Mesendoderm (in vitro differentiated cells): ENCODE data around the gene CCDC47.

Experiments
- DNase-seq: peaks from one replicate; pipeline ENCODE4 v3.0.0; 2013
- H2AK5ac ChIP-seq: 2 replicates; pipeline ENCODE4 v1.6.1; 2013; ENCODE audit warnings: low read length, inconsistent platforms
- H2BK120ac ChIP-seq: 2 replicates; pipeline ENCODE4 v1.6.1; 2013; ENCODE audit warnings: low read depth, mild to moderate bottlenecking, low read length, moderate library complexity, mixed read lengths
- H2BK15ac ChIP-seq: replicated peaks from 2 replicates; pipeline ENCODE4 v1.6.1; 2013; ENCODE audit warnings: low read depth, mild to moderate bottlenecking, moderate library complexity
- H2BK5ac ChIP-seq: 2 replicates; pipeline ENCODE4 v1.6.1; 2013; ENCODE audit warnings: low read length, inconsistent platforms
- H3K18ac ChIP-seq: 2 replicates; pipeline ENCODE4 v1.6.1; 2013; ENCODE audit warnings: mild to moderate bottlenecking, low read length, mixed read lengths
- H3K23ac ChIP-seq: one replicate; pipeline ENCODE4 v1.6.1; 2013; ENCODE audit warnings: low read length
- H3K27ac ChIP-seq: 2 replicates; pipeline ENCODE4 v1.5.1; 2013; ENCODE audit warnings: low read depth, mild to moderate bottlenecking, inconsistent platforms, low read length, moderate library complexity
- H3K27me3 ChIP-seq: 2 replicates; pipeline ENCODE4 v1.6.1; 2013; ENCODE audit warnings: low read length, control low read depth, mild to moderate bottlenecking, inconsistent platforms; ENCODE audit not compliant: insufficient read depth, poor library complexity
- H3K36me3 ChIP-seq: 2 replicates; pipeline ENCODE4 v1.6.1; 2013; ENCODE audit warnings: low read length, inconsistent platforms; ENCODE audit not compliant: control insufficient read depth, insufficient read depth
- H3K4ac ChIP-seq: one replicate; pipeline ENCODE4 v1.6.1; 2013; ENCODE audit warnings: low read depth, mild to moderate bottlenecking, low read length, moderate library complexity
- H3K4me1 ChIP-seq: 2 replicates; pipeline ENCODE4 v1.6.1; 2013; ENCODE audit warnings: low read depth, low read length, inconsistent platforms; ENCODE audit not compliant: control insufficient read depth
- H3K4me2 ChIP-seq: 2 replicates; pipeline ENCODE4 v1.6.1; 2013; ENCODE audit warnings: low read length
- H3K4me3 ChIP-seq: 2 replicates; pipeline ENCODE4 v1.5.1; 2013; ENCODE audit warnings: mild to moderate bottlenecking, low read length
- H3K56ac ChIP-seq: one replicate; pipeline ENCODE4 v1.6.1; 2013; ENCODE audit warnings: low read length
- H3K79me1 ChIP-seq: 2 replicates; pipeline ENCODE4 v1.6.1; 2013; ENCODE audit warnings: low read length, inconsistent platforms
- H3K79me2 ChIP-seq: 2 replicates; pipeline ENCODE4 v1.6.1; 2013; ENCODE audit warnings: mild to moderate bottlenecking, low read length; ENCODE audit not compliant: control insufficient read depth, insufficient read depth
- H3K9ac ChIP-seq: 2 replicates; pipeline ENCODE4 v1.6.1; 2013; ENCODE audit warnings: low read length, inconsistent platforms
- H4K5ac ChIP-seq: one replicate; pipeline ENCODE4 v1.6.1; 2013; ENCODE audit warnings: low read length
- H4K8ac ChIP-seq: one replicate; pipeline ENCODE4 v1.6.1; 2013; ENCODE audit warnings: low read depth, mild to moderate bottlenecking, control low read depth, low read length, moderate library complexity
- WGBS: extraction: QIAGEN DNeasy Blood & Tissue Kit; methylation state at CpG from one replicate; pipeline ENCODE4 v1.1.7; 2013; ENCODE audit warnings: low lambda C conversion rate, missing lambda C conversion rate; ENCODE audit not compliant: insufficient coverage; ENCODE audit errors: extremely low coverage; 5-methylcytosine and 5-hydroxymethylcytosine counted together

CCDC47 gene

DNA sequence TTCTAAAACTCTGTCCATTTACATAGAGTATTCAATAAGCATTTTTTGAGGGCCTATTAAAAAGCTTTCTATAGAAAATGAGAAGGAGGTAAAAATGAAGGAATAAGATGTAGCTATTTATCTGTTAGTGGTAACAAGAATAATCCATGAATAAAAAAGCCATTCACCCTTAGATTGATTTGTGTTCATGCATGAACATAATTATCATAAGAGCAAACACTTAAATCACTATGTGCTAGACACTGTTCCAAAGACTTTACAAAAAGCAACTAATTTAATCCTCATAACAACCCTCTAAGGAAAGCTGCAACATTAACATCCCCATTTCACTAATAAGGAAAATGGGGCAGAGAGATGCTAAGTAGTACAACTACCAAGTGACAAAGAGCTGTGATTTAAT is 6.6 kb downstream of the CCDC47 start:
- no peak overlapping the region for H2BK120ac ChIP-seq
- H3K36me3 ChIP-seq: peaks cover 2% of the 10 kb centered on the region
- no peaks in the 10 kb centered on the region for H3K27me3 ChIP-seq

DNA sequence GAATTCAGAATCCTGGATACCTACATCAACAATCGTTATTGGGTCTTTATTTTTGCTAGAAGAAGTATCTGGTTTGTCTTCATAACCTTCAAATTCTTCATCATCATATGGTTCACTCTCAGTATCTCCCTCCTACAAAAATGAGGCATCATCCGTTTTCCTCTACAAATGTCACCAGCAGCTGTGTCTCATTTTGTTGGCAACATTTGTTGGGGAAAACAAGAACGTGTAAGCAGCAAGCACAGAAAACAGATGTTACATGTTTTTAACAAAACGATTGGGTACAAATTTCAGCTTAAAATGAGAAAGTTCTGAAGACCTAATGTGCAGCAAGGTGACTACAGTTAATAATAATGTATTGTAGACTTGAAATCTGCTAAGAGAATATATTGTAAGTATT is 8.7 kb downstream of the CCDC47 start:
- H3K18ac ChIP-seq: no peak overlapping the region
- peaks cover 5% of the 10 kb centered on the region for H3K36me3 ChIP-seq

More for the DNA sequence above, 6.6 kb downstream of the CCDC47 start:
- Histone ChIP-seq H3K18ac (no peak overlapping the region), H3K4me3 (no peak overlapping the region), H4K8ac (no peak overlapping the region), H3K56ac (no peak overlapping the region), H3K27ac (no peak overlapping the region), H2BK5ac (no peak overlapping the region), H3K9ac (no peak overlapping the region), H3K4ac (no peak overlapping the region), H3K4me1 (no peaks in the 10 kb centered on the region), H2AK5ac (no peak overlapping the region), H2BK15ac (no peak overlapping the region), H3K79me2 (peaks cover 50% of the 10 kb centered on the region), H3K79me1 (peaks cover 2% of the 10 kb centered on the region), H4K5ac (no peak overlapping the region), H3K23ac (no peak overlapping the region), H3K4me2 (no peak overlapping the region)
- no peak for DNase-seq

DNA sequence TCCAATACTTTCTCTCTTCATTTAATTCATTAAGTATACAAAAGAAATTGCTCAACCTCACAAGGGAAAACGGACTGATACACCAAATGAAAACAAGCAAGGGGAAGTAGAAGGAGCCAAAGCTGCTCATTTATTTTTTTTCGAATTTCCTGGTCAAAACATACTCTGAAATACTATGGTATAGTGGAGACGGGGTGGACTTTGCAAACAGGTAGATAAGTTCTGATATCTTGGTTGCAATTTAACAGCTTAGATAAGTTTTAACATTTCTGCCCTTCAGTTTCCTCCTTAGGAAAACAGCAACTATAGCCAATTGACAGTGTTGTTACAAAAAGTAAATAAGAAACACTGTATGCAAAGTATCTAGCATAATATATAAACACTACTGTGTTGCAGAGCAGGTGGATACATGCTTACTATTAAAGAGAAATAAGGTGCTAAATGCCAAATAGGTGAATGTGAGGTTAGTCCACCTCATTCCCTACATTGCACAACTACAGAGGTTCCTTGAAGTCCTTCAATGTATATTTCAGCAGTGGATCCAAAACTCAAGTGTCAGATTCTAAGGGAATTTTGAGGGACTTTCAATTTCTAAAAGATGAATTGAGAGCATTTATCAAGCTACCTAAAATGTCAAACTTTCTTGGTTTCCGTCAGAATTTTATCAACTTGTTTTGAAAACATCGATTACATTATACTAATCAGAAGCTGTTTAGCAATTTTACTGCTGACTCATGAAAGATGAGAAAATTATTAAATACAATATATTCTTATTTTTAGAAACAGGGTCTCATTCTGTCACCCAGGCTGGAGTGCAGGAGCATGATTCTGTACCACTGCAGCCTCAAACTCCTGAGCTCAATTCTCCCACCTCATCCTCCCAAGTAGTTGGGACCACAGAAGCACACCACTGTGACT is 11.0 kb downstream of the CCDC47 start:
- H2BK5ac ChIP-seq: no peak overlapping the region
- H3K4me3 ChIP-seq: no peak overlapping the region
- peaks cover 7% of the 10 kb centered on the region for H3K36me3 ChIP-seq
- peaks cover 11% of the 10 kb centered on the region for H3K79me2 ChIP-seq
- no peak overlapping the region for H3K56ac ChIP-seq
- no peaks in the 10 kb centered on the region for H3K27me3 ChIP-seq
- H3K27ac ChIP-seq: no peak overlapping the region
- no peaks in the 10 kb centered on the region for H3K4me1 ChIP-seq
- H3K4me2 ChIP-seq: no peak overlapping the region
- H3K9ac ChIP-seq: no peak overlapping the region
- peaks cover 2% of the 10 kb centered on the region for H3K79me1 ChIP-seq
- no peak overlapping the region for H4K8ac ChIP-seq
- H3K18ac ChIP-seq: no peak overlapping the region
- no peak overlapping the region for H3K4ac ChIP-seq
- no peak for DNase-seq
- no peak overlapping the region for H2BK120ac ChIP-seq
- WGBS: no CpG with 5 or more reads among the region's 5 CpGs
- no peak overlapping the region for H2AK5ac ChIP-seq
- no peak overlapping the region for H3K23ac ChIP-seq
- no peak overlapping the region for H2BK15ac ChIP-seq
- no peak overlapping the region for H4K5ac ChIP-seq

More for the DNA sequence above, 8.7 kb downstream of the CCDC47 start:
- Histone ChIP-seq H3K27me3 (no peaks in the 10 kb centered on the region), H3K4me3 (no peak overlapping the region), H3K9ac (no peak overlapping the region), H3K27ac (no peak overlapping the region), H3K4ac (no peak overlapping the region), H3K23ac (no peak overlapping the region), H3K4me1 (no peaks in the 10 kb centered on the region), H3K79me2 (peaks cover 32% of the 10 kb centered on the region), H3K79me1 (peaks cover 2% of the 10 kb centered on the region), H2BK120ac (no peak overlapping the region), H3K4me2 (no peak overlapping the region), H2AK5ac (no peak overlapping the region), H4K8ac (no peak overlapping the region), H3K56ac (no peak overlapping the region), H4K5ac (no peak overlapping the region), H2BK5ac (no peak overlapping the region), H2BK15ac (no peak overlapping the region)
- DNase-seq: no peak
- no CpG with 5 or more reads among the region's 4 CpGs for WGBS

DNA sequence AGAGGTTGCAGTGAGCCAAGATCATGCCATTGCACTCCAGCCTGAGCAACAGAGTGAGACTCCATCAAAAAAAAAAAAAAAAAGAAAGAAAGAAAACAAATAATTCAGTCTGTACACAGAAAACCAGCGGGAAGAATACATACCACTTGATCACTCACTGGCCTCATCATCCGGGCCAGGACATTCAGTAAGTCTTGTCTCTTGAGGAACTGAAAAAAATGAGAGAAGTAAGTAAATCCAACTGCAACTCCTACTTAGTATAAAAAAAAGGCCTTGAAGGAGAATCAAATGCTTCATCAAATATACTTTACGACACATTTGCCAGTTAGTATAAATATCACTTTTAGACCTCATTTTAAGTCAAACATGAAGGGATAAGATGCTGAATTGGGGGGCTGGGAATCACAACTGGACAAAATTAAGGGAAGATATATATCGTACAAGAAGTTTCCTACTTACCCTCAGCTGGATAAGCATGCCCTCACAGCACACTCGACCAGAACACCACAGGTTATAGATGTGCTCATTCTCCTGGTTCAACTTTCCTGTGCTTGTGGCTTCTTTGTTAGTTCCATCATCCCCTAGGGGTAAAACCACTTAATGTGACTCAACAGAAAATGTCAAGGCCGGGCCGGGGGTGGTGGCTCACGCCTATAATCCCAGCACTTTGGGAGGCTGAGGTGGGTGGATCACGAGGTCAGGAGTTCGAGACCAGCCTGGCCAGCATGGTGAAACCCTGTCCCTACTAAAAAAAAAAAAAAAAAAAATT is 12.4 kb downstream of the CCDC47 start:
- WGBS: no CpG with 5 or more reads among the region's 10 CpGs
- H3K4me3 ChIP-seq: no peak overlapping the region
- no peak overlapping the region for H4K8ac ChIP-seq
- no peak overlapping the region for H3K23ac ChIP-seq
- H3K9ac ChIP-seq: no peak overlapping the region
- peaks cover 2% of the 10 kb centered on the region for H3K79me1 ChIP-seq
- peak; percentile 17 for DNase-seq
- H3K4me1 ChIP-seq: no peaks in the 10 kb centered on the region
- H2BK15ac ChIP-seq: no peak overlapping the region
- H3K4ac ChIP-seq: no peak overlapping the region
- H2BK120ac ChIP-seq: no peak overlapping the region
- H4K5ac ChIP-seq: no peak overlapping the region
- H2AK5ac ChIP-seq: no peak overlapping the region
- peaks cover 11% of the 10 kb centered on the region for H3K36me3 ChIP-seq
- no peak overlapping the region for H3K27ac ChIP-seq
- H3K56ac ChIP-seq: no peak overlapping the region
- no peak overlapping the region for H3K18ac ChIP-seq
- no peaks in the 10 kb centered on the region for H3K27me3 ChIP-seq
- peaks cover 2% of the 10 kb centered on the region for H3K79me2 ChIP-seq
- no peak overlapping the region for H3K4me2 ChIP-seq
- no peak overlapping the region for H2BK5ac ChIP-seq

DNA sequence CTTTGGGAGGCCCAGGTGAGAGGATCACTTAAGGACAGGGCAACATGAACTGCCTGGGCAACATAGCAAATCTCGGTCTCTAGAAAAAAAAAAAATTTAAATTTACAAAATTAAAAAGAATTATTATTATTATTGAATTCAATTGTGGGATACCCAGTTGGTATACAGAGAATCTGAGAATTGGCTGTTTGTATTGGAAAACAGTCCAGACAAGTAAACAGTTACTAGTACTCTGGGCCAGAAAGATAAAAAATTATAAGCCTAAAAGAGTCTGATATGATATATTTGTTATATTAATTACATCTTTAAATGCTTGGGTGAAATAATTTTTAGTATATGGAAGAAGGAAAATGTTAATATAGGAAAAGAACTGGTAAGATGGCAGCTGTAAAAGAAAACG is 15.0 kb downstream of the CCDC47 start:
- no peaks in the 10 kb centered on the region for H3K79me2 ChIP-seq
- no peak overlapping the region for H4K5ac ChIP-seq
- no peak overlapping the region for H2BK5ac ChIP-seq
- WGBS: no CpG with 5 or more reads among the region's 2 CpGs
- no peaks in the 10 kb centered on the region for H3K4me1 ChIP-seq
- H2AK5ac ChIP-seq: no peak overlapping the region
- no peak overlapping the region for H3K4ac ChIP-seq
- H3K56ac ChIP-seq: no peak overlapping the region
- H3K27ac ChIP-seq: no peak overlapping the region
- no peak overlapping the region for H3K4me3 ChIP-seq
- H3K27me3 ChIP-seq: no peaks in the 10 kb centered on the region
- H4K8ac ChIP-seq: no peak overlapping the region
- H2BK15ac ChIP-seq: no peak overlapping the region
- H3K79me1 ChIP-seq: no peaks in the 10 kb centered on the region
- no peak overlapping the region for H2BK120ac ChIP-seq
- H3K36me3 ChIP-seq: peaks cover 12% of the 10 kb centered on the region
- H3K9ac ChIP-seq: no peak overlapping the region
- no peak overlapping the region for H3K4me2 ChIP-seq
- H3K18ac ChIP-seq: no peak overlapping the region
- no peak overlapping the region for H3K23ac ChIP-seq
- no peak for DNase-seq
